ENCODE results near the gene ADAM11.

Gene ADAM11

DNA sequence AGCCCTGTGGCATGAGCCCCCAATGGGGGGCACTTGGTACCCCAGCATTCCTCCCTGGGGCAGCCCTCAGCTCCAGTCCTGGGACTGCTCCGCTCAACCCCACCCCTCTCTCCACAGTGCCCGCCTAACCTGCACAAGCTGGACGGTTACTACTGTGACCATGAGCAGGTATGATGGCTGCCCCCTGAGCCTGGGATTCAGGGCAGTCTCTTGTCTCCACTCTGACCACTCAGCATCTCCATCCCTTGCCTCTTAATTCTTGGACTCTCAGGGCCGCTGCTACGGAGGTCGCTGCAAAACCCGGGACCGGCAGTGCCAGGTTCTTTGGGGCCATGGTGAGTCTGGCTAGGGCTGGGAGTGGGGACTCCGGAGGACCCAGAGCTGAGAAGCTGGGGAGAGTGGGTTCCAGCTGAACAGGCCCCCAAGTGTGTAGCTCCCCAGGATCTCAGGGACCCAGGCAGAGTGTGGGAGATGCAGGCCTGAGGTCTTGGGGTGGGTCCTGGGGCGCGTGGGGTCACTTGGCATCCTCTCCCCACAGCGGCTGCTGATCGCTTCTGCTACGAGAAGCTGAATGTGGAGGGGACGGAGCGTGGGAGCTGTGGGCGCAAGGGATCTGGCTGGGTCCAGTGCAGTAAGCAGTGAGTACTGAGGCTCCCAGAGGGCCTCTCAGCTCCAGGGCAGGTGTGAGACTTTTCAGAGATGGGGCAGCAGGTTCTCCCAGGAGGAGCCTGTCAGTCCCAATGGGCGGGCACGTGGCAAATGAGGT lies 18.0 kb downstream of the ADAM11 start:
- DNase-seq: no peak

DNA sequence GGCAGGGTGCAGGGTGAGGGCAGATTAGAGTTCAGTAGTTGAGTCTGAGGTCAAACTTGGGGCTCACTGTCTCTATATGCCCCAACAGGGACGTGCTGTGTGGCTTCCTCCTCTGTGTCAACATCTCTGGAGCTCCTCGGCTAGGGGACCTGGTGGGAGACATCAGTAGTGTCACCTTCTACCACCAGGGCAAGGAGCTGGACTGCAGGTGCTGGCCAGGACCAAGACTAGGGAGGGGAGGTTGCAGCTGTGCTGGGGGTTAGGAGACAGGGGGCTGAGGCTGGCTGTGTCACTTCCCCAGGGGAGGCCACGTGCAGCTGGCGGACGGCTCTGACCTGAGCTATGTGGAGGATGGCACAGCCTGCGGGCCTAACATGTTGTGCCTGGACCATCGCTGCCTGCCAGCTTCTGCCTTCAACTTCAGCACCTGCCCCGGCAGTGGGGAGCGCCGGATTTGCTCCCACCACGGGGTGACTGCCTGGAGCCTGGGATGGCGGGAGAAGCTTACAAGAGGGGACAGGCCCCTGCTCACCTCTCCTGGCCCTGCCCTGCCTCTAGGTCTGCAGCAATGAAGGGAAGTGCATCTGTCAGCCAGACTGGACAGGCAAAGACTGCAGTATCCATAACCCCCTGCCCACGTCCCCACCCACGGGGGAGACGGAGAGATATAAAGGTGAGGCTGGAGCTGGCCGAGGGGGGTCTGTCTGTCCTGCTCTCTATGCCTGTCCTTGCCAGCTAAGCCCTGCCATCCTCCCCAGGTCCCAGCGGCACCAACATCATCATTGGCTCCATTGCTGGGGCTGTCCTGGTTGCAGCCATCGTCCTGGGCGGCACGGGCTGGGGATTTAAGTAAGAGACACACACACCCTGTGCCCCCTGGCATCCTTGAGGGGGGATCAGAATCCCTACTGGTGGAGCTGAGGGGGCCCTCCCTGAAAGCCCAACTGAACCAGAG lies 18.9 kb downstream of the ADAM11 start:
- no peak for DNase-seq

- DNase-seq: no peak
Measured at GRCh38 chr17:44778656-44779210, 19.9 kb downstream of the ADAM11 start.

DNA sequence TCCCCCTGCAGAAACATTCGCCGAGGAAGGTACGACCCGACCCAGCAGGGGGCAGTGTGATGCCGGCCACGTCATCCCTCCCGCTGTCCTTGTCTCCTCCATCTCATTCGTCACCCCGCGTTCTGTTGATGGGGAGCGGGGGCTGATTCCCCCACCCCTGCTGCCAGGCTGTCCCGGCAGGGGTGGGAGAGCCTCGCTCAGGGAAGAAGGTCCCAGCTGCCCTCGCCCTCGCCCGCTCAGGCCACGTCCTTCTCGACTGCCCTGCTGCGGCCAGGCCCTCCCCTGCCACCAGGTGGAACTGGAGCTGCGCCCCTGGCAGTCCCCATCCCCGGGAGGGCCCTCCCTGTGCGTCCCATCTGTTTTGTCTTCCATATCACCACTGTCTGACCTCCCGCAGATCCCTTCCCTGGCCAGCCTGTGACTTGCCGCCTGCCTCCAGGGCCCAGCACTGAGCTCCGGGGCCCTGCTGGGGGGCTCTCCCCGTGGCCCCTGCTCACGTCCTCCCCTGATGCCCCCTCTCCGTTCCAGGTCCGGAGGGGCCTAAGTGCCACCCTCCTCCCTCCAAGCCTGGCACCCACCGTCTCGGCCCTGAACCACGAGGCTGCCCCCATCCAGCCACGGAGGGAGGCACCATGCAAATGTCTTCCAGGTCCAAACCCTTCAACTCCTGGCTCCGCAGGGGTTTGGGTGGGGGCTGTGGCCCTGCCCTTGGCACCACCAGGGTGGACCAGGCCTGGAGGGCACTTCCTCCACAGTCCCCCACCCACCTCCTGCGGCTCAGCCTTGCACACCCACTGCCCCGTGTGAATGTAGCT lies 20.6 kb downstream of the ADAM11 start:
- DNase-seq: peak; percentile 70

DNA sequence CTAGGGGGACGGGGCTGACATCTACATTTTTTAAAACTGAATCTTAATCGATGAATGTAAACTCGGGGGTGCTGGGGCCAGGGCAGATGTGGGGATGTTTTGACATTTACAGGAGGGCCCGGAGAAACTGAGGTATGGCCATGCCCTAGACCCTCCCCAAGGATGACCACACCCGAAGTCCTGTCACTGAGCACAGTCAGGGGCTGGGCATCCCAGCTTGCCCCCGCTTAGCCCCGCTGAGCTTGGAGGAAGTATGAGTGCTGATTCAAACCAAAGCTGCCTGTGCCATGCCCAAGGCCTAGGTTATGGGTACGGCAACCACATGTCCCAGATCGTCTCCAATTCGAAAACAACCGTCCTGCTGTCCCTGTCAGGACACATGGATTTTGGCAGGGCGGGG lies 21.4 kb downstream of the ADAM11 start:
- no peak for DNase-seq

DNA sequence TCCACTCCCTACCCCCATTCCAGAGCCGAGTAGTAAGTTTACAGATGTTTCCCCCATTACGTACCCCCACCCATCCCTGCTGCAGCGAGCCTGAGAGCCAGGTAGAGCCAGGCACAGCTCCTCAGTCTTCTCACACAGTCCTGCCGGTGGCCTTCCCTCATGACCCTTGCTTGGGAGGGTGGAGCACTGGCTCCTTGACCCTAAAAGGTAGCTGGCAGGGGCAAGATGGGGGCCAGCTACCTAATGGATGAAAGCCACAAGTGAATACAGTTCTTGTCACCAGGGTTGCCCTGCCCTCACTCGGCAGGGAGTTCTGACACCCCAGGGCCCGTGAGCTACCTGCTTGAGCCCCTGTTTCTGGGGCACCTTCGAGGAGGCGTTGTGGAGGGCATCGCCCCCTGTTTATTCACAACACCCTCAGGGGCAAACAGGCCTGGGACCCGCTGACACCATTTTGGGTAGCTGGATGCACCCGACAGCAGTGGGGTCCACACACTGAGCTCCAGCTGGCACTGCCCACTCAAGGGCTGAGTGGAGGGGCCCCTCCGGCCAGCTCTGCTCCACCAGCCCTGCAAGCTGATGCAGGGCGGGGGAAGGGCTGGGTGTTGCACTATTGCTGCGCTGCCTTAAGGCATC lies 22.2 kb downstream of the ADAM11 start:
- no peak for DNase-seq

GRCh38 chr17:44781551-44782325 lies 22.9 kb downstream of the ADAM11 start:
- DNase-seq: no peak

- no peak for DNase-seq
Measured at GRCh38 chr17:44782326-44782850, 23.6 kb downstream of the ADAM11 start.

DNA sequence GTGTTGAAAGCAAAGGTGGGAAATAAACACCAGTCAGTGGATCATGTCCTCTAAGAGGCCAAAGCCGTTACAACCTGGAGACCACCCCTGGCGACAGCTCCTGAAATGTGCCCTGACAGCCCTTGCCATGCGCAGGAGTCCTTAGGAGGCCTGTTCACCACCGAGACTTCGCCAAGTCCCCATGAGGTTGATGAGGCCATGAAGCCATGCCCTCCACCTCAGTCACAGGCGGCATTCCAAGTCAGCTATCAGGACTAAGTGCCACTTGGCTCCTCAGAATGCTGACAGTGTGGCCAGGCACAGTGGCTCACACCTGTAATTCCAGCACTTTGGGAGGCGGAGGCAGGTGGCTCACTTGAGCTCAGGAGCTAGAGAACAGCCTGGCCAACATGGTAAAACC lies 27.1 kb downstream of the ADAM11 start:
- no peak for DNase-seq

- no peak for DNase-seq
Measured at GRCh38 chr17:44786551-44787081, 27.8 kb downstream of the ADAM11 start.

DNA sequence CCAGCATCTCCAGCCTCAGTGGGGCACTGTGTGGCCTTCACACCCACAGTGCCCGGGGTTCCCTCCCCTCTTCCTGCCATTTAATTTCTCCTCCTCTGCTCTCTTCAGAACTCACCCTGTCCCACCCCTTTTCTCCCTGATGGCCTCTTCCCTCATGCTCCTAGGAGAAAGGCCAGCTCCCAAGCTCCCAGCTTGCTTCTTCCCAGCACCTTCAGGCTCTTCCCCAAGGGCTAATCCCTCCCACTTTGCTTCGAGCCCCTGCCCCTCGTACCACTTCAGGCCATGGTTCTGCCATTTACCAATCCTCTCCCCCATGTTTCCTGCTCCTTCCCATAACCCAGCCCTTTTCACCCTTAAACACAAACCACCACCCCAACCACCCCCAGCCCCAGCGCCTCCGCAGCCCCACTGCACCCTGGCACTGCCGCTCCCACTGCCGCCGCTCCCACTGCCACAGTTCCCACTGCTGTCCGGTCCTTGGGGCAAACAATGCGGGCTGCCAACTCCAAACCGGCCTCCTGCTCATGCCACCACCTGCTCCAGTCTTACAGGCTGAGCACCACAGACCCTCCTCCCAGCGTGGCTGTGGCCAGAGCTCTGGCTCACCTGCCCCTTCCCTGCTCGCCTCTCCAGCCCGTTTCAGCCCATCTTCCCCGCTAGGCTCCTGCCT lies 28.6 kb downstream of the ADAM11 start:
- DNase-seq: no peak

GRCh38 chr17:44788139-44788538 lies 29.4 kb downstream of the ADAM11 start:
- no peak for DNase-seq

DNA sequence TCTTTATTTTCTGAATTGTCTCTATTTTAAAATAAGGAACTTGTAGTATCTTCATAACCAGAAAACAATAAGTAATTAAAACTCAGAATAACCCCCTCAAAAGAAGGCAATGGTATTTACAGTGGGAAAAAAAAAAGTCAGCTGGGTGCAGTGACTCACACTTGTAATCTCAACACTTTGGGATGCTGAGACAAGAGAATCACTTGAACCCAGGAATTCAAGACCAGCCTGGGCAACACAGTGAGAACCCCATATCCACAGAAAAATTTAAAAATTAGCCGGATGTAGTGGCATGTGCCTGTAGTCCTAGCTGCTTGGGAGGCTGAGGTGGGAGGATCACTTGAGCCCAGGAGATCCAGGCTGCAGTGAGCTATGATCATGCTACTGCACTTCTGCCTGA lies 33.5 kb downstream of the ADAM11 start:
- no peak for DNase-seq

GRCh38 chr17:44793885-44794842 lies 35.4 kb downstream of the ADAM11 start:
- no peak for DNase-seq

DNA sequence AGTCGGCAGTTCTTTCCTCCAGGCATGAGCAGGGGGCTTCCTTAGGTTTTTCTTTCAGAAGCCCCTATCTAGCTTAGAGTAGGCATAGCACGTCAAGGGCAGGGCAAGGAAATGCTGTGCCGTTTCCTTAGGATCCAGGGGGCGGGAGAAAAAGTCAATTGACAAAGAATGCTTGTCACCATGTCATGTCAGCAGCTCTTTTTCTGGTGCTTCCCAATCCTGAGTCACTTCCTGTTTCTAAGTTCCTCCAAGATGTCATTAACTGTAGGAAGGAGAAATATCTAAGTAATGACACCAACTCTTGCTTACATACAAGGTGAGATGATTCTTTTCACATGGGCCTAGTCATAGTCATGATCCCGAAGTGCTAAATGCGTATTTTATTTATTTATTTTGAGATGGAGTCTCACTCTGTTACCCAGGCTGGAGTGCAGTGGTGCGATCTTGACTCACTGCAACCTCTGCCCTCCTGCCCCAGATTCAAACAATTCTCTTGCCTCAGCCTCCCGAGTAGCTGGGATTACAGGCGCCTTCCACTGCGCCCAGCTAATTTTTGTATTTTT lies 36.1 kb downstream of the ADAM11 start:
- no peak for DNase-seq

- DNase-seq: no peak
Measured at GRCh38 chr17:44795421-44795820, 36.6 kb downstream of the ADAM11 start.

- no peak for DNase-seq
Measured at GRCh38 chr17:44795928-44796327, 37.1 kb downstream of the ADAM11 start.

GRCh38 chr17:44796731-44797130 lies 37.9 kb downstream of the ADAM11 start:
- no peak for DNase-seq

DNA sequence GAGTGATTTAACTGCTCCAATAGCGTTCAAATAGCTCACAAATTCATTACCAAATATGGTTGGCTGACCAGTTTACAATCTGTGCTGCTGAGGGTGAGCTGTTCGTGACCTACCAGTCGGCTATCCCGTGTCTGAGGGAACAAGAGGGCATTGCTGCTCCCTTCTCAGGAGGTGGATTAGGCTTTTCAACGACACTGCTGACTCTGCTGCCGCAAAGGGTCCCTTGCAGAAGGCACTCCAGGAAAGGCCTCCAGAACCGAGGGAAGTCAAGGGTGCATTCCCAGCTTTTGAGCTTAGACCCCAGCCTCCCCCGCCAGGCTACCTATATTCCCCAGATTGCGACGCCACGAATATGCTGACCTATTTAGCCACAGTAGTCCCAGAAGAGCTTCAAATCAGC lies 39.0 kb downstream of the ADAM11 start:
- no peak for DNase-seq

Data from central memory CD4-positive, alpha-beta T cell (primary cell).